A673 (cell line): ENCODE results near the gene SUPT4H1. TPM values are rescaled to one million over a fixed set of nuclear protein-coding genes. Genes with fewer than 3 reads are reported as not detected.
"Not testable (repeated sequence)": the region's sequence is repeated elsewhere in the genome, so short reads cannot be mapped to it uniquely, and the experiment has no call there.

Source experiments
- BruUV-seq: library from RNA; stranded (reverse); fragments of 400-500 nt; replicated peaks from 2 replicates; lab custom pipeline; 2021; lab: Mats Ljungman, UMichigan
- CTCF ChIA-PET: fragments of 300-600 bp; sonication (Branson Sonifier 250); formaldehyde crosslinking; loops from one replicate; lab custom pipeline; 2022; ENCODE audit warnings: antibody characterized with exemption; lab: Charles Lee
- POLR2A ChIA-PET: fragments of 300-600 bp; sonication (Branson Sonifier 250); formaldehyde crosslinking; loops from one replicate; lab custom pipeline; 2022; ENCODE audit warnings: antibody characterized with exemption; ENCODE audit not compliant: low non-redundant PET; lab: Charles Lee
- DNase-seq: peaks from one replicate; pipeline ENCODE4 v3.0.0-alpha.2; 2015; ENCODE audit warnings: low spot score
- H3K27ac ChIP-seq: fragments of 200-600 bp; sonication (generic); 2 replicates; pipeline ENCODE4 v1.5.1; 2016; ENCODE audit warnings: mixed run types, low read depth, mild to moderate bottlenecking, mixed read lengths, antibody characterized with exemption, low read length; ENCODE audit not compliant: poor library complexity, severe bottlenecking
- H3K27me3 ChIP-seq: fragments of 200-600 bp; sonication (generic); replicated peaks from 2 replicates; pipeline ENCODE4 v1.6.1; 2017; ENCODE audit warnings: mixed run types, low read depth, mild to moderate bottlenecking, mixed read lengths, antibody characterized with exemption, low read length; ENCODE audit not compliant: insufficient read depth, poor library complexity
- H3K36me3 ChIP-seq: fragments of 200-600 bp; sonication (generic); 2 replicates; pipeline ENCODE4 v1.6.1; 2016; ENCODE audit warnings: mixed run types, mild to moderate bottlenecking, mixed read lengths, antibody characterized with exemption, low read length; ENCODE audit not compliant: insufficient read depth, poor library complexity, severe bottlenecking
- H3K4me1 ChIP-seq: fragments of 200-600 bp; sonication (generic); 2 replicates; pipeline ENCODE4 v1.6.1; 2017; ENCODE audit warnings: mixed run types, mild to moderate bottlenecking, mixed read lengths, antibody characterized with exemption, low read length; ENCODE audit not compliant: insufficient read depth, poor library complexity, severe bottlenecking
- H3K4me3 ChIP-seq: fragments of 200-600 bp; sonication (generic); 2 replicates; pipeline ENCODE4 v1.5.1; 2016; ENCODE audit warnings: low read depth, mixed run types, mild to moderate bottlenecking, mixed read lengths, low read length; ENCODE audit not compliant: poor library complexity, severe bottlenecking
- H3K9me3 ChIP-seq: fragments of 200-600 bp; sonication (generic); 2 replicates; pipeline ENCODE4 v1.6.1; 2016; ENCODE audit warnings: mixed run types, low read depth, mild to moderate bottlenecking, mixed read lengths, antibody characterized with exemption, low read length; ENCODE audit not compliant: poor library complexity, severe bottlenecking
- EZH2 ChIP-seq: fragments of 200-600 bp; sonication (generic); IDR thresholded peaks from 2 replicates; pipeline ENCODE4 v1.6.1; 2017; ENCODE audit warnings: borderline replicate concordance, low read depth, mild to moderate bottlenecking, mixed read lengths, antibody characterized with exemption, low read length; ENCODE audit not compliant: poor library complexity, severe bottlenecking
- intact Hi-C: fragments of 100-400 bp; cut with micrococcal nuclease; formaldehyde crosslinking; loops from one replicate; pipeline ENCODE4 v1.10.0; 2022; ENCODE audit not compliant: unreplicated experiment
- total RNA-seq: library from RNA; stranded (reverse); gene quantifications from 2 replicates; pipeline ENCODE4 v1.2.3, GENCODE V29; 2021
- TF ChIP-seq, protein P1 (sequence below): fragments of 300-800, 200-600 bp; sonication (generic); conservative IDR thresholded peaks from 2 replicates; pipeline ENCODE4 v1.5.1; 2017; ENCODE audit warnings: low read depth, mild to moderate bottlenecking, antibody characterized with exemption, low read length, moderate library complexity, mixed read lengths

Gene SUPT4H1
- total RNA-seq, 1 experiment from 2014 or later, result 106 TPM

DNA sequence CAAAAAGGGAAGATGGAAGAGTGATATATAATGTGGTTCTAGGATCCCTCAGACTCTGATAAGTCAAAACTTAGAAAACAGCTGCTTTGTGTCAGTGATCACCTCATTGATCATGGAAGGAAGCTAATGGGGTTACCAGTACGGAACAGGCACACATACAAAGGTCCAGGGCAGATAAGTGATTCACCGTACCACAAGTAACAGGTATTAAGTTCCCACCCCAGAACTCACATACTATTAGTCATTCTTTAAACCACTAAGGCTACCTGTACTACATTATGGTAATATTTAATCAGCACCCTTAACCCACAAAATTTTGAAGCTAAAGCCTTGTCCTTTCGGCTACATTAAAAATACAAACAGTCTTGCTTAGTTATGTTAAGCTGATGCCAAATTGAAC is 48.0 kb upstream of the SUPT4H1 start:
- H3K4me3 ChIP-seq, result no peak overlapping the region
- POLR2A ChIA-PET, result no interaction called here
- CTCF ChIA-PET, result no interaction called here
- H3K4me1 ChIP-seq, result no peaks in the 10 kb centered on the region
- H3K36me3 ChIP-seq, result no peaks in the 10 kb centered on the region
- intact Hi-C loops, result no loop called here
- no peak for DNase-seq
- no peak for TF ChIP-seq EZH2
- TF ChIP-seq, protein P1, sequence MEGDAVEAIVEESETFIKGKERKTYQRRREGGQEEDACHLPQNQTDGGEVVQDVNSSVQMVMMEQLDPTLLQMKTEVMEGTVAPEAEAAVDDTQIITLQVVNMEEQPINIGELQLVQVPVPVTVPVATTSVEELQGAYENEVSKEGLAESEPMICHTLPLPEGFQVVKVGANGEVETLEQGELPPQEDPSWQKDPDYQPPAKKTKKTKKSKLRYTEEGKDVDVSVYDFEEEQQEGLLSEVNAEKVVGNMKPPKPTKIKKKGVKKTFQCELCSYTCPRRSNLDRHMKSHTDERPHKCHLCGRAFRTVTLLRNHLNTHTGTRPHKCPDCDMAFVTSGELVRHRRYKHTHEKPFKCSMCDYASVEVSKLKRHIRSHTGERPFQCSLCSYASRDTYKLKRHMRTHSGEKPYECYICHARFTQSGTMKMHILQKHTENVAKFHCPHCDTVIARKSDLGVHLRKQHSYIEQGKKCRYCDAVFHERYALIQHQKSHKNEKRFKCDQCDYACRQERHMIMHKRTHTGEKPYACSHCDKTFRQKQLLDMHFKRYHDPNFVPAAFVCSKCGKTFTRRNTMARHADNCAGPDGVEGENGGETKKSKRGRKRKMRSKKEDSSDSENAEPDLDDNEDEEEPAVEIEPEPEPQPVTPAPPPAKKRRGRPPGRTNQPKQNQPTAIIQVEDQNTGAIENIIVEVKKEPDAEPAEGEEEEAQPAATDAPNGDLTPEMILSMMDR, result no peak
- H3K27me3 ChIP-seq, result peaks cover 66% of the 10 kb centered on the region
- H3K9me3 ChIP-seq, result no peaks in the 10 kb centered on the region
- no TSS peak for BruUV-seq
- H3K27ac ChIP-seq, result no peak overlapping the region

DNA sequence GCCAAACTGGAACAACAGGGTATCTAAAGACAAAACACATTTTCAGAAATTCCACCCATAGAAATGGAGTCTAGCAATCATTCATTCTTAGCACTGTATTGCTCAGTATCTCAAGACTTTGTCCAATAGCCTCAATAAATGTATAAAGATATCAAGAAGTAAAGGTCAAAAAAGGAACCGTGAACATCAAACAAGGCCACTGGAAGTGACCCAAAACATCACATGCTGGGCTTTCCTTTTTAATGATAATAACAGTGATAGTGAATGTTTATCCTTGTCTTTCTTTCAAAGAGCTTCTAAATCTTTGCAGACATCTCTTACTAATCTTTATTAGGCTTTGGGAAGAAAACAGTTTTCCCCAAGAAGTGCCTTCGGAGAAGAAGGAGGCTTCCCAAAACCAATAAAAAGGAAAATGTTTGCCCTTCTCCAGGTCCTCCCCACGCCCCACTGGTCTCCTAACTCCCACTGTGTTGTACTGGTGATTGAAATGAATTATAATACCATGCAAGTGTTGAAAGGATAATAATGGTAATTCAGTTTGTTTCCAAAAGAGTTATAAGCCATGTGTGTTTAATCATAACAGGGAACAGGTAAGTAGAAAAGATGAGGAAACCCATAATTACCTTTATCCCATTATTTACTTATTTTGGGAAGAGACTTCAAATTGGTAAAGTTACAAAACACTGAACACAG is 46.7 kb upstream of the SUPT4H1 start:
- Histone ChIP-seq H3K4me1 (no peaks in the 10 kb centered on the region), H3K36me3 (no peaks in the 10 kb centered on the region), H3K27me3 (peaks cover 67% of the 10 kb centered on the region), H3K4me3 (no peak overlapping the region), H3K27ac (no peak overlapping the region), H3K9me3 (no peaks in the 10 kb centered on the region)
- no peak for TF ChIP-seq EZH2
- TF ChIP-seq, protein P1, result no peak
- intact Hi-C loops, result no loop called here
- CTCF ChIA-PET, result no interaction called here
- BruUV-seq, result no TSS peak
- no peak for DNase-seq
- POLR2A ChIA-PET, result no interaction called here

DNA sequence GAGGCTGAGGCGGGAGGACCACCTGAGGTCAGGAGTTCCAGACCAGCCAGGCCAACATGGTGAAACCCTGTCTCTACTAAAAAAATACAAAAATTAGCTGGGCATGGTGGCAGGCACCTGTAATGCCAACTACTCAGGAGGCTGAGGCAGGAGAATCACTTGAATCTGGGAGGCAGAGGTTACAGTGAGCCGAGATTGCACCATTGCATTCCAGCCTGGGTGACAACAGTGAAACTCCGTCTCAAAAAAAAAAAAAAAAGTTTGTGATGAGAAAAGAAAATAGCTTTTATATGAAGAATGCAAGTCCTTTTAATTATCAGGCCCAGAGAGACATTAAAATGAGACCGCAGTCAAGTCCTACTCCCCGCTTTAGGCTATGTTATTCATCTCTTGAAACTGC is 45.4 kb upstream of the SUPT4H1 start:
- H3K9me3 ChIP-seq, H3K27ac ChIP-seq, BruUV-seq, intact Hi-C loops, H3K4me1 ChIP-seq, POLR2A ChIA-PET, H3K36me3 ChIP-seq, CTCF ChIA-PET, DNase-seq, H3K4me3 ChIP-seq: not testable (repeated sequence)
- H3K27me3 ChIP-seq, result peaks cover 64% of the 10 kb centered on the region

DNA sequence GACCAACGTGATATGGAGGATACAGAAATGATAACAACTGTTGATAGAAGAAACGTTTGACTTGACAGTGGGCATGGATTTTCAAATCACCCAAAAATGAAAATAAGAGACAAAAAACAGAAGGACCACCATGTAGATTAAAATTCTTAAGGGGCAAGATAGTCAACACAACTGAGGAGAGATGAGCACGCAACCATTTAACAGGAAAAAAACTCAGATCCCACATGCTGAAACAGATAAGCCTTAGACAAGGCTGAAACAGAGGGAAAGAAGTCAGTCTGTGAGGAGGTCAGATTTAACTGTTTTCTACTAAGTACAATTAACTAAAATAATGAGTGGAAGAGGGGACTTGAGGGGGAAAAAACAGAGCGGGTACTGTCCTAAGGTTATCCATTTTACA is 44.2 kb upstream of the SUPT4H1 start:
- H3K9me3 ChIP-seq, result no peaks in the 10 kb centered on the region
- H3K4me1 ChIP-seq, result no peaks in the 10 kb centered on the region
- ChIA-PET POLR2A (no interaction called here), CTCF (no interaction called here)
- peaks cover 60% of the 10 kb centered on the region for H3K27me3 ChIP-seq
- no peak overlapping the region for H3K4me3 ChIP-seq
- no TSS peak for BruUV-seq
- H3K27ac ChIP-seq, result no peak overlapping the region
- no peak for DNase-seq
- H3K36me3 ChIP-seq, result no peaks in the 10 kb centered on the region
- TF ChIP-seq, protein P1, result no peak
- no peak for TF ChIP-seq EZH2
- intact Hi-C loops, result no loop called here
